Neuronal stem cell (in vitro differentiated cells): ENCODE data around the gene HINFP.

Experiments
- DNase-seq: peaks from one replicate; pipeline ENCODE4 v3.0.0-alpha.2; 2013; ENCODE audit warnings: low spot score
- H2AFZ ChIP-seq: one replicate; pipeline ENCODE4 v1.6.1; 2013; ENCODE audit warnings: mild to moderate bottlenecking, low read length, inconsistent platforms
- H2AK5ac ChIP-seq: 2 replicates; pipeline ENCODE4 v1.6.1; 2013; ENCODE audit warnings: low read depth, mild to moderate bottlenecking, inconsistent platforms, low read length, moderate library complexity, mixed read lengths
- H2BK120ac ChIP-seq: 2 replicates; pipeline ENCODE4 v1.6.1; 2013; ENCODE audit warnings: low read depth, mild to moderate bottlenecking, inconsistent platforms, low read length, moderate library complexity, mixed read lengths
- H2BK12ac ChIP-seq: one replicate; pipeline ENCODE4 v1.6.1; 2013; ENCODE audit warnings: low read length, inconsistent platforms
- H2BK15ac ChIP-seq: 2 replicates; pipeline ENCODE4 v1.6.1; 2013; ENCODE audit warnings: mild to moderate bottlenecking, low read length, inconsistent platforms, mixed read lengths
- H2BK5ac ChIP-seq: one replicate; pipeline ENCODE4 v1.6.1; 2013; ENCODE audit warnings: inconsistent platforms, mild to moderate bottlenecking, low read length, moderate library complexity
- H3K14ac ChIP-seq: one replicate; pipeline ENCODE4 v1.6.1; 2013; ENCODE audit warnings: low read length, inconsistent platforms
- H3K18ac ChIP-seq: 2 replicates; pipeline ENCODE4 v1.6.1; 2013; ENCODE audit warnings: low read length, inconsistent platforms
- H3K23ac ChIP-seq: 2 replicates; pipeline ENCODE4 v1.6.1; 2013; ENCODE audit warnings: low read depth, mild to moderate bottlenecking, mixed read lengths, low read length, inconsistent platforms; ENCODE audit not compliant: poor library complexity
- H3K27ac ChIP-seq: replicated peaks from 3 replicates; pipeline ENCODE4 v1.5.1; 2013; ENCODE audit warnings: low read length, inconsistent platforms
- H3K27me3 ChIP-seq, 3 experiments: 2 replicates each; pipeline ENCODE4 v1.6.1; 2013; ENCODE audit warnings: low read length in 3 of 3, mild to moderate bottlenecking in 2 of 3, inconsistent platforms in 1 of 3, low read depth in 1 of 3, mixed read lengths in 1 of 3, moderate library complexity in 1 of 3; ENCODE audit not compliant: control insufficient read depth in 3 of 3, insufficient read depth in 3 of 3
- H3K36me3 ChIP-seq, 2 donors: replicated peaks in 1 of 2; 2 replicates each; pipeline ENCODE4 v1.6.1; 2013; ENCODE audit warnings: low read length in 2 of 2; ENCODE audit not compliant: control insufficient read depth in 2 of 2, insufficient read depth in 2 of 2
- H3K4ac ChIP-seq: 2 replicates; pipeline ENCODE4 v1.6.1; 2013; ENCODE audit warnings: inconsistent platforms, mild to moderate bottlenecking, low read length, moderate library complexity
- H3K4me1 ChIP-seq, 2 donors: 1 replicate in 1 of 2; 2 replicates in 1 of 2; pipeline ENCODE4 v1.6.1; 2013; ENCODE audit warnings: low read length in 2 of 2, low read depth in 1 of 2; ENCODE audit not compliant: control insufficient read depth in 2 of 2, insufficient read depth in 1 of 2
- H3K4me2 ChIP-seq: one replicate; pipeline ENCODE4 v1.6.1; 2013; ENCODE audit warnings: mild to moderate bottlenecking, low read length, inconsistent platforms; ENCODE audit not compliant: insufficient read depth, poor library complexity, severe bottlenecking
- H3K4me3 ChIP-seq, 2 donors: 2 replicates each; pipeline ENCODE4 v1.5.1; 2013; ENCODE audit warnings: low read length in 2 of 2, mild to moderate bottlenecking in 2 of 2, inconsistent platforms in 1 of 2, moderate library complexity in 1 of 2
- H3K79me1 ChIP-seq: one replicate; pipeline ENCODE4 v1.6.1; 2013; ENCODE audit warnings: low read depth, mild to moderate bottlenecking, inconsistent platforms, low read length, moderate library complexity
- H3K9ac ChIP-seq: one replicate; pipeline ENCODE4 v1.6.1; 2013; ENCODE audit warnings: mild to moderate bottlenecking, low read depth, low read length, inconsistent platforms; ENCODE audit not compliant: poor library complexity
- H3K9me3 ChIP-seq, 2 donors: replicated peaks in 1 of 2; 2 replicates each; pipeline versions ENCODE3 to v1.6.1; 2013; ENCODE audit warnings: low read length in 2 of 2, mild to moderate bottlenecking in 2 of 2, inconsistent platforms in 1 of 2, low read depth in 1 of 2, mixed read lengths in 1 of 2, moderate library complexity in 1 of 2; ENCODE audit not compliant: control insufficient read depth in 2 of 2, insufficient read depth in 1 of 2
- H4K8ac ChIP-seq: one replicate; pipeline ENCODE4 v1.6.1; 2013; ENCODE audit warnings: low read depth, mild to moderate bottlenecking, inconsistent platforms, low read length, moderate library complexity
- H4K91ac ChIP-seq: one replicate; pipeline ENCODE4 v1.6.1; 2013; ENCODE audit warnings: low read length, low read depth, mild to moderate bottlenecking, inconsistent platforms; ENCODE audit not compliant: poor library complexity
- WGBS, 2 donors: extraction: QIAGEN DNeasy Blood & Tissue Kit; methylation state at CpG; one replicate each; pipeline ENCODE4 v1.1.7; 2013; ENCODE audit warnings: missing lambda C conversion rate in 2 of 2, mixed read lengths in 1 of 2; ENCODE audit not compliant: insufficient read length in 2 of 2, insufficient replicate concordance in 1 of 2; ENCODE audit errors: extremely low coverage in 2 of 2; 5-methylcytosine and 5-hydroxymethylcytosine counted together

The HINFP gene

DNA sequence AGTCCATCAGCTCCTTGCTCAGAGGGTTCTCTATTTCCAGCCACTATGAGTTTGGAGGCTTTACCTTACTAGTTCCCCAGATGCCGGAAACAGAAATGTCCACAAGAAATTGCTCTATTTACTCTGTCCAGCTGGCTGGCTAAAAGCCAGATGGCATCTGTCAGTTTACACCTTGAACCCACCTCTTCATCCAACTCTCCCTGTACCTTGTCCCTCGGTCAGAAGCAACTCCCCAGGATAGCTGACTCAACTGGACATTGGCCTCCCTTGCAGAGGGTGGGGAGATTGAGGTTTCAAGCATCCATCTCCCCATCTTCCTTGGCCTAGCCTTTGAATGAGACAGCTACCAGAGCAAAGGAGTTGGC, 12.5 kb upstream of the HINFP start:
- H3K14ac ChIP-seq, result no peak overlapping the region
- H3K23ac ChIP-seq, result no peak overlapping the region
- H3K4me1 ChIP-seq, result peaks cover 12 to 18% of the 10 kb centered on the region in 2 donors
- no peaks in the 10 kb centered on the region for H3K79me1 ChIP-seq
- H3K27me3 ChIP-seq, result peaks cover 0 to 5% (median 0%) of the 10 kb centered on the region in 3 experiments
- H2BK5ac ChIP-seq, result no peak overlapping the region
- no peak overlapping the region for H3K4me2 ChIP-seq
- no peak overlapping the region for H2BK15ac ChIP-seq
- DNase-seq, result no peak
- H2BK120ac ChIP-seq, result no peak overlapping the region
- no peak overlapping the region for H3K4ac ChIP-seq
- H2BK12ac ChIP-seq, result no peak overlapping the region
- H3K9me3 ChIP-seq, result no peaks in the 10 kb centered on the region
- peak overlapping the region in 1 of 2 donors; percentile 59 for H3K4me3 ChIP-seq
- H2AFZ ChIP-seq, result no peak overlapping the region
- WGBS, 2 donors, result no CpG with 5 or more reads among the region's 2 CpGs
- no peak overlapping the region for H2AK5ac ChIP-seq
- H3K36me3 ChIP-seq, result peaks cover 5 to 31% of the 10 kb centered on the region in 2 donors
- H4K8ac ChIP-seq, result no peak overlapping the region
- no peak overlapping the region for H4K91ac ChIP-seq
- H3K18ac ChIP-seq, result no peak overlapping the region
- H3K27ac ChIP-seq, result no peak overlapping the region
- no peak overlapping the region for H3K9ac ChIP-seq

DNA sequence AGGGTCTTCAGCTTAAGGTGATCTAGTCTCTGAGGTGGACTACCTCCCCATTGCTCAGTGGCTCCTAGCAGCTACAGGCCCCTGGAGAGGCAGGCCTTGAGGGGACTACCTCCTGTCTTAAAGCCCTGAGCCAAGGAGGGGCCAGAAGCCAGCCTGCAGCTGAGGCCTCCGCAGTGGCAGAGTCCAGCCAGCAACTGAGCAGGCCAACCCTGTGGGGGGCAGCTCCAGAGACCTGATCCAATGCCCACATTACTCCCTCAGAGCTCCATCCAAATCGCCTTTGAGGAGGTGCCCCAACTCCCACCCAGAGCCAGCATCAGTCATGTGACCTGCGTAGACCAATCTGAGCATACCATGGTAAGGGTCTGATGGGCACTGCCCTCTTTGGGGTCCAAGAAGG, 11.5 kb upstream of the HINFP start:
- Histone ChIP-seq H3K23ac (no peak overlapping the region), H3K36me3 (peaks cover 6 to 37% of the 10 kb centered on the region in 2 donors), H3K27me3 (peaks cover 0 to 5% (median 0%) of the 10 kb centered on the region in 3 experiments), H3K4me1 (peaks cover 12 to 18% of the 10 kb centered on the region in 2 donors), H2BK12ac (no peak overlapping the region), H3K4me3 (no peak overlapping the region), H4K91ac (no peak overlapping the region), H3K18ac (no peak overlapping the region), H3K14ac (no peak overlapping the region), H2AFZ (no peak overlapping the region), H2BK120ac (no peak overlapping the region), H3K4ac (no peak overlapping the region), H3K79me1 (no peaks in the 10 kb centered on the region), H3K9ac (no peak overlapping the region), H3K9me3 (no peaks in the 10 kb centered on the region), H2AK5ac (peak overlapping the region; percentile 30), H3K4me2 (no peak overlapping the region), H2BK15ac (no peak overlapping the region), H2BK5ac (no peak overlapping the region), H4K8ac (no peak overlapping the region), H3K27ac (no peak overlapping the region)
- no CpG with 5 or more reads among the region's 3 CpGs for WGBS, 2 donors
- no peak for DNase-seq

DNA sequence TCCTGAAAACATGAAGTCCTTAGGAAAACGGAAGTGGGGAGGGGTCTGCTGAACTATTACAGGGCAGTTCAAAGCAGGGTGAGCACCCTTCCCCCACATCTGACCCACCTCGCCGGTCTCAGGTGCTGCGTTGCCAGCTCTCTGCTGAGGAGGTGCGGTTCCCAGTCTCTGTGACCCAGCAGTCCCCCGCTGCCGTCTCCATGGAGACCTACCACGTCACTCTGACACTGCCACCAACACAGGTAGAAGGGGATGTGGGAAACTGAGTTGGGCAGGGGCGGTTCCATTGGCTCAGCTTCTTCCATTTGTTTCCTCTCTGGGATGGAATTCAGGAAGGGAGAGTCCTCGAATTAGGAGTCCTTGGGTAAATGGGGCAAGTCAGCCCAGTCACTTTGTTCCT, 10.9 kb upstream of the HINFP start:
- no peak overlapping the region for H3K23ac ChIP-seq
- H3K18ac ChIP-seq, result no peak overlapping the region
- H4K8ac ChIP-seq, result no peak overlapping the region
- no peak for DNase-seq
- no peak overlapping the region for H3K4me3 ChIP-seq
- no peak overlapping the region for H4K91ac ChIP-seq
- no peak overlapping the region for H2BK5ac ChIP-seq
- H3K36me3 ChIP-seq, result peaks cover 6 to 37% of the 10 kb centered on the region in 2 donors
- H2BK12ac ChIP-seq, result no peak overlapping the region
- H2AFZ ChIP-seq, result no peak overlapping the region
- H3K27ac ChIP-seq, result no peak overlapping the region
- no peaks in the 10 kb centered on the region for H3K9me3 ChIP-seq
- no CpG with 5 or more reads among the region's 10 CpGs for WGBS, 2 donors
- H2BK15ac ChIP-seq, result no peak overlapping the region
- H3K4me2 ChIP-seq, result no peak overlapping the region
- H3K27me3 ChIP-seq, result peaks cover 0 to 5% (median 0%) of the 10 kb centered on the region in 3 experiments
- no peak overlapping the region for H2BK120ac ChIP-seq
- no peak overlapping the region for H3K4ac ChIP-seq
- no peaks in the 10 kb centered on the region for H3K79me1 ChIP-seq
- H3K14ac ChIP-seq, result no peak overlapping the region
- no peak overlapping the region for H2AK5ac ChIP-seq
- H3K9ac ChIP-seq, result no peak overlapping the region
- H3K4me1 ChIP-seq, result peaks cover 12 to 18% of the 10 kb centered on the region in 2 donors

DNA sequence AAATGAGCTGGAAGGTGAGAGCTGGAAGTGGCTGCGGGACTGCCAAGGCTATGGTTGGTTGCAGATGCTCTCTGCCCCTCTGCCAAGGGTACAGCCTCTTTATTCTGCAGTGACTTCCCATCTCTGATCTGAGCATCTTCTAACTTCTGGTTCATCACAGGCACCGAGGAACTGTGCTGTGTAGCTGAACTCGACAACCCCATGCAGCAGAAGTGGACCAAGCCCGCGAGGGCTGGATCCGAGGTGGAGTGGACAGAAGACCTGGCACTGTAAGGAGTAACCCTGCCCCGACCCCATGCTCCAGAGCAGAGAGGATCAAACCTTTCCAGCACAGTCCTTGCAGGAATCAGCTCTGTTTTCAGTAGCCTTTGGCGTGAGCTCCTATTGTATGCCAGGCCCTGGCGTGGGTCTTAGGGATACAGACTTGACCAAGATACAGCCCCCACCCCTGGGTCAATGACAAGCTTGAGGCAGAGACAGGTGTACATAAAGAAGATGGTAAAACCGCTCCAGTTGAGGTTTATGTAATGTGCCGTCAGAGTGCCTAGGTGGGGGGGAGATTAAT, 9.9 kb upstream of the HINFP start:
- Histone ChIP-seq H2BK5ac (peak overlapping the region; percentile 31), H3K4me2 (no peak overlapping the region), H2BK15ac (no peak overlapping the region), H3K18ac (no peak overlapping the region), H3K9ac (no peak overlapping the region), H3K27ac (no peak overlapping the region), H4K91ac (no peak overlapping the region), H3K14ac (no peak overlapping the region), H3K4ac (no peak overlapping the region), H3K23ac (no peak overlapping the region), H3K9me3 (no peaks in the 10 kb centered on the region), H3K79me1 (no peaks in the 10 kb centered on the region), H3K4me1 (peaks cover 10 to 12% of the 10 kb centered on the region in 2 donors), H2AFZ (no peak overlapping the region), H3K36me3 (peaks cover 6 to 37% of the 10 kb centered on the region in 2 donors), H4K8ac (no peak overlapping the region), H3K4me3 (no peak overlapping the region), H2BK12ac (no peak overlapping the region), H3K27me3 (peaks cover 0 to 5% (median 0%) of the 10 kb centered on the region in 3 experiments), H2AK5ac (no peak overlapping the region), H2BK120ac (no peak overlapping the region)
- no CpG with 5 or more reads among the region's 11 CpGs for WGBS, 2 donors
- no peak for DNase-seq
